HG03457 (cell line): ENCODE data around the gene CLEC18C.
"Not testable (repeated sequence)": the region's sequence is repeated elsewhere in the genome, so short reads cannot be mapped to it uniquely, and the experiment has no call there.

Experiments
- ATAC-seq: cut with Tn5 transposase; IDR thresholded peaks from one replicate; pipeline ENCODE4 v1.9.1; 2021; ENCODE audit warnings: moderate number of reproducible peaks; ENCODE audit not compliant: unreplicated experiment

The CLEC18C gene

DNA sequence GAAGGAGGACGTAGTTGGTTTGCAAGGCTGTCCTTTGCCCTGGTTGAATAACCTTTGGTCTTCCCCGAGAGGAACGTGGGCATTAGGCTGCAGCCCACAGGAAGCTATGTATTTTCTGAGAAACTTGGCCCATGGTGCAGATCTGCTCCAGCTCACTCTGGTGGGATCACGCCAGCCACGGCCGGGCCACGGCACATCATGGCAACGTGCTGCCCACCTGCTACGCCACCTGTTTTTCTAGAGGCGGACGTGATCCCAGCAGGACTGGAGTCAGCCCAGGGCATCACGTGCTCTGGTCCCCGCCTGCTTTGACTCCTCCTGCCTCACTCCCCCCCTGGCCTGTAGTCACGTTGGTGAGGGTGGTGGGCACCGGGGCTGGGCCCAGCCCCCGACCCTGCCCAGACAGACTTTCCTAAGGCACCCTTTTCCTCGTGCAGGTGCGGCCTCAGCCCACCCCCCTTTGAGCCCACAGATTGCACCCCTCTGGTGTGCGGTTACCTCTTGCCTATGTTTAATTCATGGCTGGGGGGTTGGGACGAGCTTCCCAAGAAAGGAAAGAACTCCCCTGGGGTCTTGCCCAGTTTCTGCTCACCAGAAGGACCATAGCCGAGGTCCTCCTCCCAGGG, at the start of gene CLEC18C:
TSS of gene CLEC18C (plus strand) at position 576 of the 626 bp plus-strand sequence. CDS start 492 bp downstream, outside the sequence.
- ATAC-seq: not testable (repeated sequence)

DNA sequence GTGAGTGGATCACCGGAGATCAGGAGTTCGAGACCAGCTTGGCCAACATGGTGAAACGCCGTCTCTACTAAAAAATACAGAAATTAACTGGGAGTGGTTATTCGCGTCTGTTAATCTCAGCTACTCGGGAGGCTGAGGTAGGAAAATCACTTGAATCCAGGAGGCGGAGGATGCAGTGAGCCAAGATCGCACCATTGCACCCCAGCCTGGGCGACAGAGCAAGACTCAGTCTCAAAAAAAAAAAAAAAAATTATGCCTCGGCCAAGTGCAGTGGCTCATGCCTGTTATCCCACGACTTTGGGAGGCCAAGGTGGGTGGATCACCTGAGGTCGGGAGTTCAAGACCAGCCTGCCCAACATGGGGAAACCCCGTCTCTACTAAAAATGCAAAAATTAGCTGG, 49.8 kb upstream of the CLEC18C start:
- not testable (repeated sequence) for ATAC-seq

DNA sequence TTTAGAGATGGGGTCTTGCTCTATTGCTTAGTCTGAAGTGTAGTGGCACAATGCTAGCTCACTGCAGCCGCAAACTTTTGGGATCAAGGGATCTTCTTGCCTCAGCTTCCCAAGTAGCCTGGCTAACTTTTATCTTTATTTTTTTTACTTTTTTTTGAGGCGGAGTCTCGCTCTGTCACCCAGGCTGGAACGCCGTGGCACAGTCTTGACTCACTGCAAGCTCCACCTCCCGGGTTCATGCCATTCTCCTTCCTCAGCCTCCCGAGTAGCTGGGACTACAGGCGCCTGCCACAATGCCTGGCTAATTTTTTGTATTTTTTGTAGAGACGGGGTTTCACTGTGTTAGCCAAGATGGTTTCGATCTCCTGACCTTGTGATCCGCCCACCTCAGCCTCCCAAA, 47.4 kb upstream of the CLEC18C start:
- not testable (repeated sequence) for ATAC-seq

DNA sequence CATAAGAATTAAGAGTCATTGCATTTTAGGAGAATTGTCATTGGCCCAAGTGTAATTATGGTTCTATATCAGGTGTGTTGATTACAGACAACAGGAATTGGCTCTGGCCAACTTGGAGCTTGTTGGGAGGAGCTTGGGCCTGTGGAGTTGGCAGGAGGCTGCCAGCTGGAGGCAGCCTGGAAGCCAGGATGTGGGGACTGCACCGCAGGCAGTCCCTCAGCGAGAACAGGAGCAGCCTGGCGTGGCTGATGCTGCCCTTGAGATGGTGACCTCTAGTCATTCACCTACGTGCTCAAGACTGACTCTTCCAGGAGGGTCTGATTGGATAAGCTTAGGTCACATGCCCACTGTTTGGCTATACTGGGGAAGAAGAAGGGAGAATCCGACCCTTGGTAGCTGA, 45.9 kb upstream of the CLEC18C start:
- not testable (repeated sequence) for ATAC-seq

DNA sequence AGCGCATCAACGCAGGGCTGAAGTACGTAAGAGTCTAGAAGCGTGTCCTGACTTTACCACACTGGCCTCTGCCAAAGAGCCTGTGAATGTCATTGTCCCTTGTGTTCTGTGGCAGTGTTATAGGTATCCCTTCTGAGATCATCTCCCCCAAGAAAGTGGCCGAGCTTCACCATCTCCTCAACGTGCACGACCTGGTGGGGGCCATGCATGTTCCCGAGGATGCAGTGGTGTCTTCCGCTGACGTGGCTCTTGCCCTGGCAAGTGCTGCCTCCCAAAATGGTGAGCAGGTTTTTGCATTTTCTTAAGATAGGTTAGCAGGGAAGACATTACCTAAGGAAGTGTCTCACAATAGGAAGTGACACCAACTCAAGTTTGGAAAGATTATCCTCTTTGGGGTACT, 44.7 kb upstream of the CLEC18C start:
- not testable (repeated sequence) for ATAC-seq

DNA sequence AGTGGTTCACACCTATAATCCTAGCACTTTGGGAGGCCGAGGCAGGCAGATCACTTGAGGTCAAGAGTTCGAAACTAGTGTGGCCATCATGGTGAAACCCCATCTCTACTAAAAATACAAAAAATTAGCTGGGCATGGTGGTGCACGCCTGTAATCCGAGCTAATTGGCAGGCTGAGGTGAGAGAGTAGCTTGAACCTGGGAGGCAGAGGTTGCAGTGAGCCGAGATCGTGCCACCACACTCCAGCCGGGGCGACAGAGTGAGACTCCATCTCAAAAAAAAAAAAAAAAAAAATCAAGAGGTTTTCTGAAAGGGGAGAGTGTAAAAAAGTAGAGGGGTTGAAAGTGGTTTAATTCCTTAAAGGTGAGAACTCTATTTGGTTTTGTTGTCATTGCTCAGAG, 37.8 kb upstream of the CLEC18C start:
- not testable (repeated sequence) for ATAC-seq

DNA sequence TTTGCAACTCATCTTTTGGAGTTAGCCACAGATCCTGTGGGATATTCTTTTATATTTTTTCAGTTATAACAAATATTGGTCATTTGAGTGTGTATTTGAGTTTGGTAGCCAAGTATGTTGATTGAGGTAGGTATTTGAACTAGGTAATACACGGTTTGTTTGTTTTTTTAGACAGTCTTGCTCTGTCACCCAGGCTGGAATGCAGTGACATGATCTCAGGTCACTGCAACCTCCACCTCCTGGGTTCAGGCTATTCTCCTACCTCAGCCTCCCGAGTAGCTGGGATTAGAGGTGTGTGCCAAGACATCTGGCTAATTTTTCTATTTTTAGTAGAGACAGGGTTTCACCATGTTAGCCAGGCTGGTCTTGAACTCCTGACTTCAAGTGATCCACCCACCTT, 37.0 kb upstream of the CLEC18C start:
- not testable (repeated sequence) for ATAC-seq

DNA sequence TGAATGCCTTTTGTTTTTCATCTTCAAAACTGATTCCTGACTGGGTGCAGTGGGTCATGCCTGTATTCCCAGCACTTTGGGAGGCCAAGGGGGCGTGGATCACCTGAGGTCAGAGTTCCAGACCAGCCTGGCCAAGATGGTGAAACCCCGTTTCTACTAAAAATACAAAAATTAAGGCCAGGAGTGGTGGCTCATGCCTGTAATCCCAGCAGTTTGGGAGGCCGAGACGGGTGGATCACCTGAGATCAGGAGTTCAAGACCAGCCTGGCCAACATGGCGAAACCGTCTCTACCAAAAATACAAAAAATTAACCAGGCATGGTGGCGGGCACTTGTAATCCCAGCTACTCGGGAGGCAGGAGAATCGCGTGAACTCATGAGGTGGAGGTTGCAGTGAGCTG, 30.8 kb upstream of the CLEC18C start:
- not testable (repeated sequence) for ATAC-seq

DNA sequence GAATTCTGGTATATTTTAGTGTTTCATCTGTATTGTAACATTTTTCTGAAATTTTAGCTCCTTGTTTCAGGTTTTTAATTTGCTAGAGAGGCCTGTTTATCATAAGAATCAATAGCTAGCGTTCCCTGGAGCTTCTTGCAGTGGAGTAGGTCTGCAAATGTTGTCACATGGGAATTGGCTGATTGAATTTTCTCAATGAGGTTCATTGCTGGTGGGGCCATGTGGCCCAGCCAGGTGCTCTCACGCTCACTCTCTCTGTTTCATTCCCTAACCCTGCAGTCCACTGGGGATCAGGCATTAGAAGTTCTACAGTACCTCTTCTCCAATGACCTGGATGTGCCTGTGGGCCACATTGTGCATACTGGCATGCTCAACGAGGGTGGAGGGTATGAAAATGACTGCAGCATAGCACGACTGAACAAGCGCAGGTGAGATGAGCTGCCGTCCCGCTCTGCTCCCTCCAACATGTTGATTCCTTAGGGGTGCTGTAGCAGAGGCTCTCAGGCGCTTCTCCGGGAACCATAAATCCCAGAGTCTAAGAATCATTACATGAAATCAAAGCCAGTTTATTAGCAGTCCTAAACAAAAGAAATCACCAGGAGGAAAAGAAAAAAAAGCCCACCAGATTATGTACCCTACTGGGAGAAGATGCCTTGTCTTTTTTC, 30.2 kb upstream of the CLEC18C start:
- ATAC-seq: not testable (repeated sequence)

DNA sequence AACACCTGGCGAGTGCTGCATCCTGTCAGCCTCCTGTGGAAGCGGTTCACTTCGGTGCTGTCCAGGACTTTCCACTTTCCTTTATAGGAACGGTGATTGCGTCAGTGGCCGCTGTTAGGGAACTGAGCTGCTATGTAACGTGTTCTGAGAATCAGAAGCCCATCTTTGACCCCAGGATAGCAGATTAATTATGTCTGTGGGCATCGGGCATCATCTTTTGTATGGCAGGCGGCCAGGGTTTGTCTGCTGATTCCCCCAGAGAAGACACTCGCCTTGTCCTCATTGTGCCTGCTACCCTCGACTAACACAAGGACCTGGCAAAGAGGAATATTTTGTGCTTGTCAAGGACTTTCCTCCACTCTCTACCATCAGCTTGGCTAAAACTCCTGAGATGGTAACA, 25.7 kb upstream of the CLEC18C start:
- not testable (repeated sequence) for ATAC-seq

DNA sequence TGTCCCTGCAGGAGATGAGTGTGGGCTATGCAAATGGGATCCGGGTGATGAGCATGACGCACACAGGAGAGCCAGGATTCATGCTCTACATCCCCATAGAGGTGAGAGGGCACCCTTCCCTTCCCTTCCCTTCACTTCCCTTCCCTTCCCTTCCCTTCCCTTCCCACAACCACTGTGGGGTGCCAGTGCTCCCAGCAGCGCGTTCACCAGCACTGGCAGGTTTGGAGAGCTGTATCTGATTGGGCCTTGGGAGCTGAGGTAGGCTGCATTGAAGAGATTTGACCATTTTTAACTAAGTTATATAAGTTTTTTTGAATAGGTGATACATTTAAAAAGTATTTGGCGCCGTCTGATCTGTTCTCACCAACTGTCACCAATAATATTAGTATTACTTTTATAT, 25.1 kb upstream of the CLEC18C start:
- not testable (repeated sequence) for ATAC-seq

DNA sequence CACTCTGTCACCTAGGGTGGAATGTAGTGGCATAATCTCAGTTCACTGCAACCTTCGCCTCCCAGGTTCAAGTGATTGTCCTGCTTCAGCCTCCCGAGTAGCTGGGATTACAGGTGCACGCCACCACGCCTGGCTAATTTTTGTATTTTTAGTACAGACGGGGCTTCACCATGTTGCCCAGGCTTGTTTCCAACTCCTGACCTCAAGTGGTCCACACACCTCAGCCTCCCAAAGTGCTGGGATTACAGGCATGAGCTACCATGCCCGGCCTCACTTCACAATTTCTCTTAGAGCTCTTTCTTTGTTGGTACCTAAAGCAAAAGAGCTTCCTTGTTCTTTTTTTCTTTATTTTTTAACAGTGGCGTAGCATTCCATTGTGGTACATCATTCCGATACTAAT, 24.3 kb upstream of the CLEC18C start:
- ATAC-seq: not testable (repeated sequence)

DNA sequence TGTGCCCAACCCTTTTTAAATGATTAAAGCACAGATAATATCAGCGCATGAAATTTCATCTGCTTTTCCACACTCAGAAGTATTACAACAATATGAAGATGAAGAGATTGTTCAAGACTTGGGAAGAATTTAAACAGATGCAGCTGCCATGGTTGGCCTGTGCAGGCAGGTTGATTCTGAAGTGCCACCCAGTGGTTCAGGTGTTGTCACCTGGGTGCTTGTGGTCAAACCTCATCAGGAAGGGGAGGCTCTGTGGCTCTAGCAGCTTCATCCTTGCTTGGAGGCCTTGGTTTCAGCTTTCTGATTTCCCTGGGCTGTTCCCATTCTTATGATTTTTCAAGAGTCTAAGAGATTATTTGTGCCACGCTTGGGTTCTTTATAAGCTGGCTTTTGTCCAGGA, 22.2 kb upstream of the CLEC18C start:
- no peak for ATAC-seq

DNA sequence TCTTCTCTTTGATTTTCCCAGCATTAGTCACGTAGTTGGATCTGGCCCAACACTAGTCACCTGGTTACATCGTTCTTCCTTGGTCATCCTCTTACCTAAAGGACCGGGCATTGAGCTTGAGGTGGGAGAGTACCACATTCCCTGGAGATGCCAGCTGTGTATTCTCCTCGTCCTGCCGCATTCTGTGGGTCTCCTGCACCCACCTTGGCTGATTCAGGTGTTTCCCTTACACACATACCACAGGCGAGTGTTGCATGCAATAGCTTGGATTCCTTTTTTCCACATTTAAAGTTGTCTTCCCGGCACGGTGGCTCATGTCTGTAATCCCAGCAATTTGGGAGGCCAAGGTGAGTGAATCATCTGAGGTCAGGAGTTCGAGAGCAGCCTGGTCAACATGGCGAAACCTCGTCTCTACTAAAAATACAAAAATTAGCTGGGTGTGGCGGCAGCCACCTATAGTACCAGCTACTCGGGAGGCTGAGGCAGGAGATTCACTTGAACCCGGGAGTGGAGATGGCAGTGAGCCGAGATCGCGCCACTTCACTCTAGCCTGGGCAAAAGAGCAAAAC, 21.6 kb upstream of the CLEC18C start:
- no peak for ATAC-seq

DNA sequence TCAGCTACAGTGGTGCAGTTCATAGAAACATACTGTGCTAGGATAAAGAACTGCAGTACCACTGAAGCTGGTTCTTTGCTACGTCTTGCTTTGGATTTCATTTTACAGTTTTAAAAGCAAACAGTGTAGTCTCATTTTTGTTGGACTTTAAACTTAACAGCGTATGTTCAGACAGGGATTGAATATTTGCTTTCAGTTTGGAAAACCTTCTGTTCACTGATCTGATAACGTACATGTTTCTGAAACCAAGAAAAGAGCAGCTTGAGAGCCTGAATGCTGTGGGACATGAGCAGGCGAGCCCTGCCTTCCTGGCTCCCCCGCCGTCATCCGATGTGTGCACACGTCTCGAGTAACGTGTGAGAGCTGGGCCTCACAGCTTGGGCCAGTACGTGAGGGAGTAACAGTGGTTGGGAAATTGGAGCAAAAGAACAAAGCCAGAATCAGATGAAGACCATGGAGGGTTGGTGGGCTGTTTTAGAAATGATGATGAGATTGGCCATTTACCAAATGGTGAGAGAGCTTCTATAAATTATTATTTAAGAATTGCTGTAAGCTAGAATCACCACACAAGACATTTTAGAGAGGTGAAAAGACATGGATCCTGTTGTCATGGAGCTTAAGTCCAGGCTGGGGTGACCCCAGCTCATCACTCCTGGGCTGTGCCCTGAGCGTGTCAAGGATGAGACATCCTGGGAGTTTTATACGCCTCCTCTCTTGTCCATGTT, 20.8 kb upstream of the CLEC18C start:
- no peak for ATAC-seq

DNA sequence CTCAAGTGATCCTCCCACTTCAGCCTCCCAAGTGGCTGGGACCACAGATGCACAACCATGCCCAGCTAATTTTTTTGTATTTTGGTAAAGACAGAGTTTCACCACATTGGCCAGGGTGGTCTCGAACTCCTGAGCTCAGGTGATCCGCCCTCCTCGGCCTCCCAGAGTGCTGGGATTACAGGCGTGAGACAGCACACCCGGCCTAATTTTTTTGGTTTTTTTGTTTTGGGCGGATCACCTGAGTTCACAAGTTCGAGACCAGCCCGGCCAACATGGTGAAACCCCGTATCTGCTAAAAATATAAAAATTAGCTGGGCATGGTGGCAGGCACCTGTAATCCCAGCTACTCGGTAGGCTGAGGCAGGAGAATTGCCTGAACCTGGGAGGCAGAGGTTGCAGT, 18.9 kb upstream of the CLEC18C start:
- ATAC-seq: not testable (repeated sequence)

DNA sequence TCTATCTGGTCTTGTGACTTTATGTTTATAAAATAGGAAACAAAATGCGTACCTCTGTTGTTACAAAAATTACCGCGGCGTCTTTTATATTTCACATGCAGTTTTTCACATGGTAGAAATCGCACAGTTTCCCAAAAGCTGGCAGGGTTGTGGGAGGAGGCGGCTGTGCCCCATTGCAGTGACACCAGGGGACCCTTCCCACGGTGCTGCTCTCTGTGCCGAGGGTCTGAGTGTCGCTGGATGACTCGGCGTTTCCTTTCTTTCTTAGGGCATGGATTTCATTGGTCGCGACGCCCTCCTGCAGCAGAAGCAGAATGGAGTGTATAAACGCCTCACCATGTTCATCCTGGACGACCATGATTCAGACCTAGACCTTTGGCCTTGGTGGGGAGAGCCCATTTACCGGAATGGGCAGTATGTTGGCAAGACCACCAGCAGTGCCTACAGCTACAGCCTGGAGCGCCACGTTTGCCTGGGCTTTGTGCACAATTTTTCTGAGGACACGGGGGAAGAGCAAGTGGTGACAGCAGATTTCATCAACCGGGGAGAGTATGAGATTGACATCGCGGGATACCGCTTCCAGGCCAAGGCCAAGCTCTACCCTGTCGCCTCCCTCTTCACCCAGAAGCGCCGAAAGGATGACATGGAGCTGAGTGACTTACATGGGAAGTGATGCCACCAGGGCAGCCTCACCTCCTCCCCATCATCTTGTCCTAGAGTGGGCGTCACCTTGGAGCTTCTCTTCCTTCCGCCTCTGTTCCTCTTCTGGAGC, 17.2 kb upstream of the CLEC18C start:
- ATAC-seq: no peak

DNA sequence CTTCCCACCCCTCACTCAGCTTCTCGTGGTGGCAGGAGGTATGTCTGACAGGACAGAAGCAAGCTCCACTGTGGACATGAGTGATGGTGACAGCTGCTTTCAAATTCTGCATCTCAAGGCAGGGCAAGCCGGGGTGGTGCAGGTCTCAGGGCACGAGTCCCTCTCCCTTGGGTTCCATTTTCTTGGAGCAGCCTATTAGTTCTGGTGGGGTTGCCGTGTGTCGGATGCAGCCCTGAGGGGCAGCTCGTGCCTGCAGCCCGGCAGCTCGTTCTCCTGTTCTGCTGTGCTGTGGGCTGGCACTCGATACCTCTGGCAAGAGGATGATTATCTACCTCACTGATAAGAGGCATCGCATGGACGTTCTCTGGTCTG, 16.5 kb upstream of the CLEC18C start:
- no peak for ATAC-seq

DNA sequence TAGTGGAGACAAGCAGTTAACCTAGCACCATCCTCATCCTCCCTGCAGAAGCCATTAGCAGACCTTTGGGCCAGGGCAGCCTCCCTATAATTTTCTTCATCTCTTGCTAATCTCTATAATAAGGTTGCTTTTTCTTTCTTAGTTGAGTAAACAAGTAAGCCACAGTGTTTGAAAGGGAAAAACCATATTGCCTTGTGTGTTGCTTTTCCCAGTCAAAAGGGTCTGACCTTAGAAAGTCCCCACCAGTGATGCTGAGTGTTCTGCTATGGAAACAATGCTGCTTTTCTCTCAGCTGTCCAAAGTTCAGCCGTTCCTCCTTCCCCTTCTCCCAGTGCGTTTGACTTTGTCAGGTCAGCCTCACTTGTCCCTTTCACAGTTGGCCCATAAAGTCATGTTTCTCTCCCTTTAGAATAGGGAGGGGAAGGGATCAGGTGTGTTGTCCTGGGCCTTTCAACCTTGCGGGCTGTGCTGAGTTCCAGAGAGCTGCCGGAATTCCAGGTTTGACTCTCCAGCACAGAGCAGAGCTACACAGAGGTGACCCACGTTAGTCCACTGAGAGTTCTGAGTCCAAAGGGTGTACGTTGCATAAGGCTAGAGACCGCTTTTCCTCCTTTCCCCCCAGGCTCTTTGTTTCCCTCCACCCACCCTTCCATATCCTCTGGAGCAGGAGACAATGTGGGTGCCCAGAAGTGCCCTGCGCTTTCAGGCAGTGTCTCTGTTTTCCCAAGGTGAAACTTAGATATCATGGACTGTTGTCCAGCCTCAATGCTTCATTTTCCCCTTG, 15.9 kb upstream of the CLEC18C start:
- ATAC-seq: no peak

DNA sequence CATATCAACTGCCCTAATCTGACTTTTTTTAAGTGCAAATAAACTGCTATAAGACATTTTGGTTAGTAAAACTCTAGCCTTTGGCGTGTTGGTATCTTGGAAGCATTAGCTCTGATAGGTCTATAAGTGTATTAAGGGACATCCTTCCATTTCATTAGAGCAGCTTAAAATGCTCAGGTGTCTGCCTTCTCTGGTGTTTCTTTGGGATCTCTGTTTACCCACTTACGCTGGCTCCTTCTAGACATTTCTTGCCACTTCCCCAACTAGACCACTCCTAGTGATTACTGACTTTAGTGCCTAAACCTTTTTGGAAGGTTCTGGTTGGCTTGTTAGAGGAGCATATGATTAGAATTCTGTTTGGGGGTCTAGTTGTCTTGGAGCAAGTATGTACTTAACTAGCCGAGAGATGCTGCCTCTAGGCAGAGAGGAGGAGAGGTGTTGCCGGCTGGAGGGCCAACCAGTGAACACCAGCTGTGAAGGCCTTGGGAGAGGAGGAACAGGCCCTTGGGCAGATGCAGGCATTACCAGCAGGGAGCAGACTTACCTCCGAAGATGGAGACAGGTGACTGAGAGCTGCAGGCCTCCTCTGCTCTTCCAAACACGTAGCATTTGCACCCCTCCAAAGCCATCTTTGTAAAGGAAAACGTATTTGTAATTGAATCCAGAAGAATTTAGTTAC, 15.2 kb upstream of the CLEC18C start:
- ATAC-seq: no peak
